Uterus (tissue), 4 donors: ENCODE measurements around the gene PUSL1. TPM values are rescaled to one million over a fixed set of nuclear protein-coding genes. Genes with fewer than 3 reads are reported as not detected.
A peak's percentile ranks its signal among the peaks of the same experiment; 100 is the strongest.

Experiments used
- DNase-seq, 2 donors: peaks; one replicate each; pipeline ENCODE4 v3.0.0-alpha.2; 2019 to 2020
- H3K27ac ChIP-seq, 2 donors: fragments of 200-600 bp; sonication (generic); 1 replicate in 1 of 2; 2 replicates in 1 of 2; pipeline ENCODE4 v1.5.1; 2016 to 2018
- H3K27me3 ChIP-seq, 2 donors: fragments of 200-600 bp; sonication (generic); one replicate each; pipeline ENCODE4 v1.5.1; 2018 to 2019; ENCODE audit warnings: control low read depth in 1 of 2
- H3K36me3 ChIP-seq, 2 donors: fragments of 200-600 bp; sonication (generic); one replicate each; pipeline ENCODE4 v1.5.1; 2019; ENCODE audit warnings: control low read depth in 1 of 2
- H3K4me1 ChIP-seq, 2 donors: fragments of 200-600 bp; sonication (generic); one replicate each; pipeline ENCODE4 v1.5.1; 2018 to 2019; ENCODE audit warnings: control low read depth in 1 of 2
- H3K4me3 ChIP-seq, 2 donors: fragments of 200-600 bp; sonication (generic); 1 replicate in 1 of 2; 2 replicates in 1 of 2; pipeline ENCODE4 v1.5.1; 2018 to 2019; ENCODE audit warnings: mild to moderate bottlenecking in 1 of 2
- H3K9me3 ChIP-seq, 2 donors: fragments of 200-600 bp; sonication (generic); one replicate each; pipeline ENCODE4 v1.5.1; 2019; ENCODE audit warnings: control low read depth in 1 of 2
- CTCF ChIP-seq, 4 experiments: fragments of 200-600 bp in 2 of 4; fragments of 450-650 bp in 2 of 4; sonication (generic) in 2 of 4; IDR thresholded peaks; one replicate each; pipeline ENCODE4 v1.5.1; 2016 to 2019; ENCODE audit warnings: antibody characterized with exemption in 4 of 4, mild to moderate bottlenecking in 2 of 4, moderate library complexity in 1 of 4
- POLR2A ChIP-seq, 2 donors: fragments of 450-650 bp; IDR thresholded peaks; one replicate each; pipeline ENCODE4 v1.6.1; 2016; ENCODE audit warnings: antibody characterized with exemption in 2 of 2, mild to moderate bottlenecking in 1 of 2, moderate library complexity in 1 of 2
- intact Hi-C: fragments of 100-400 bp; cut with DNase I; formaldehyde crosslinking; loops from one replicate; pipeline ENCODE4 v1.15.1; 2023; ENCODE audit warnings: low total_unique reads
- total RNA-seq, 4 donors: library from RNA; depleted of rRNA in 3 of 4; stranded (reverse); fragments of >200 nt in 3 of 4; gene quantifications; one replicate each; pipeline versions ENCODE4 v1.1.0 to v1.2.4, GENCODE V29; 2014 to 2023
- donor health status: DM: yes; HTN: yes; CAD: no.

The PUSL1 gene
- total RNA-seq, 4 donors from 2014 or later, result 14.7 to 34.1 (median 24.3) TPM

DNA sequence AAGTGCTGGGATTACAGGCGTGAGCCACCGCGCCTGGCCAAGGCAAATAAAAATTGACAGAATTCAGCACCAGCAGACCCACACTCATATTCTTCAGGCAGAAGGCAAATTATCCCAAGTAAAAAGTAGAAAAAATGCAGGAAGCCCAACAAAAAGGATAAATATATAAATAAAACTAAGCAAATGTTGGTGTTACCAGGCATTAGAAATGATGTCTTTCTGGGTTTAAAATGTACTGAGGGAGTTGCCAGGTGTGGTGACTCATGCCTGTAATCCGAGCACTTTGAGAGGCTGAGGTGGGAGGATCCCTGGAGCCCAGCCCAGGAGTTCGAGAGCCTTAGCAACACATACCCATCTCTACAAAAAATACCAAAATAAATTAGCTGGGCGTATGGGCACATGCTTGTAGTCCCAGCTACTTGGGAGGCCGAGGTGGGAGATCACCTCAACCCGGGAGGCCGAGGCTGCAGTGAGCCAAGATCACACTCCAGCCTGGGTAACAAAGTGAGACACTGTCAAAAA lies 9.8 kb downstream of the PUSL1 start:
- no peak for TF ChIP-seq POLR2A (IDR thresholded peaks at IDR 0.05)
- TF ChIP-seq CTCF (IDR thresholded peaks at IDR 0.05), result no peak
- peak; percentile 95 to 97 for DNase-seq
- Histone ChIP-seq H3K27me3 (no peaks in the 10 kb centered on the region), H3K4me1 (peaks cover 26 to 44% of the 10 kb centered on the region in 2 donors), H3K36me3 (no peaks in the 10 kb centered on the region), H3K9me3 (no peaks in the 10 kb centered on the region), H3K4me3 (peak overlapping the region; percentile 1 to 9), H3K27ac (peak overlapping the region; percentile 91 to 96)
- intact Hi-C loops, result no loop called here

DNA sequence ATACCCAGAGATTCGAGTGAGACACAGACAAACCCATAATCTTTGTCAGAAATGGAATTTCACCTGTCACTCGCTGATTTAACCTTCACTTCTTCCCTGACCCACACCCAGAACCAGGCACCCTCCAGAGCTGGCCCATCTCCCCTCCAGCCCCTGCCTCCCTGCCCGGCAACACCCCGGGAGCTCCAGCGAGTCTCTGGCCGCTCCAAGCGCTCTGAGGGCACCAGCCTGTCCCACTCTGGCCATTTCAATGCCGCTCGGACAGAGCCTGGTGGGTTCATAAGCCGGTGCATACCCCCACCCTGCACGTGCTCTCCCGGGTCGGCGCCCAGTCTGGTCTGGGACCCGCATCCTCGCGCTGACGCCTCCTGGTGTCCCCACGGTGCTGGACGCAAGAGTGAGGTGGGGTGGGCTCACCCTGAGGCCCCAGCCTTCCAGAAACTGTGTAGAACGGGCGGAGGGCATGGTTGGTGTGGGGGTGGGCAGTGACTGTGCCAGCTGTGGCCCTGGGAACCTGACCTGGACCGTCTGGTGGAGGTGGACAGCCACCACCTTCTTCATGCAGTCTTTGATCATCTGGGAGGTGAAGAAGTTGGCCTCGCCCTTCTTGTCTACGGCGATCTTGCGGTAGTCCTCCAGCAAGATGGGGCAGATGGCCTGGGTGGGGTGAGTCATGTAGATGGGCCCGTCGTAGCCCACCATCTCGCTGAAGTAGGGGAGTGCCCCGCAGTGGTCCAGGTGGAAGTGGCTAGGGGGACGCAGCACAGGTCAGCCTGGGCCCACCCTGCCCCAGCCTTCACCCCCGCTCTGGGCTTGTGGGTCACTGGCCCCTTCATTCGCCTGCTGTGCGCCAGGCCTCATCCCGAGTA lies 10.6 kb downstream of the PUSL1 start:
- H3K4me3 ChIP-seq, result no peak overlapping the region
- peak overlapping the region; percentile 91 to 96 for H3K27ac ChIP-seq
- H3K9me3 ChIP-seq, result no peaks in the 10 kb centered on the region
- H3K4me1 ChIP-seq, result peaks cover 28 to 48% of the 10 kb centered on the region in 2 donors
- intact Hi-C loops, result no loop called here
- TF ChIP-seq CTCF (IDR thresholded peaks at IDR 0.05) (no peak), POLR2A (IDR thresholded peaks at IDR 0.05) (no peak)
- H3K36me3 ChIP-seq, result no peaks in the 10 kb centered on the region
- no peaks in the 10 kb centered on the region for H3K27me3 ChIP-seq
- DNase-seq, result no peak

- Histone ChIP-seq H3K36me3 (no peaks in the 10 kb centered on the region), H3K4me1 (peaks cover 28 to 48% of the 10 kb centered on the region in 2 donors), H3K9me3 (no peaks in the 10 kb centered on the region), H3K27ac (peak overlapping the region; percentile 91 to 96), H3K4me3 (no peak overlapping the region), H3K27me3 (no peaks in the 10 kb centered on the region)
- intact Hi-C loops, result no loop called here
- TF ChIP-seq CTCF (IDR thresholded peaks at IDR 0.05) (no peak), POLR2A (IDR thresholded peaks at IDR 0.05) (no peak)
- DNase-seq, result no peak
These were observed 11.2 kb downstream of the PUSL1 start for GRCh38 chr1:1319646-1319941.

- intact Hi-C loops, result no loop called here
- H3K27me3 ChIP-seq, result no peaks in the 10 kb centered on the region
- no peaks in the 10 kb centered on the region for H3K9me3 ChIP-seq
- peak overlapping the region; percentile 91 to 96 for H3K27ac ChIP-seq
- TF ChIP-seq POLR2A (IDR thresholded peaks at IDR 0.05) (no peak), CTCF (IDR thresholded peaks at IDR 0.05) (no peak)
- no peaks in the 10 kb centered on the region for H3K36me3 ChIP-seq
- no peak for DNase-seq
- H3K4me3 ChIP-seq, result no peak overlapping the region
- H3K4me1 ChIP-seq, result peaks cover 28 to 58% of the 10 kb centered on the region in 2 donors
These were observed 12.5 kb downstream of the PUSL1 start for GRCh38 chr1:1320666-1321448.

DNA sequence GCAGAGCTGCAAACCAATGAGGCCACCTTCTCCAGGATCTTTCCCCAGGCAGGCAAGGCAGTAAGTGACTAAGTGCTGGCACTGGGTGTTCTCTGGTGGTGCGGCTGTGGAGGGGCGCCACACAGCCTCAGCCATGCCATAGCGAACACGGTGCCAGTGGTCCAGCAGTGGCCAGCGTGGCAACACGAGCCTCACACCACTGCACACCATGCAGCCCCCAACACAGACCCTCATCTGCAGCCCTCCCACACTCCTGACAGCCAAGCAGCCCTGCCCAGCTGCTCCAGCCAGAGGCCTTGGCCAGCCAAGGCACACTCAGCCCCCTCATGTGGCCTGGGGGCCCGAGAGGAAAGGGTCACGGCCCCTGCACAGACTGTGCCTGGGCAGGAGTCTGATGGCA lies 13.1 kb downstream of the PUSL1 start:
- TF ChIP-seq POLR2A (IDR thresholded peaks at IDR 0.05), result no peak
- TF ChIP-seq CTCF (IDR thresholded peaks at IDR 0.05), result no peak
- no peaks in the 10 kb centered on the region for H3K36me3 ChIP-seq
- no peaks in the 10 kb centered on the region for H3K27me3 ChIP-seq
- H3K4me1 ChIP-seq, result peaks cover 28 to 64% of the 10 kb centered on the region in 2 donors
- no peaks in the 10 kb centered on the region for H3K9me3 ChIP-seq
- no peak for DNase-seq
- H3K27ac ChIP-seq, result peak overlapping the region; percentile 91 to 96
- intact Hi-C loops, result no loop called here
- no peak overlapping the region for H3K4me3 ChIP-seq
